Mesodermal cell (in vitro differentiated cells): ENCODE measurements around the gene OTX2.

ENCODE experiments used
- H3K27ac ChIP-seq: 2 replicates; pipeline ENCODE4 v1.7.0; 2013; ENCODE audit warnings: mild to moderate bottlenecking, low read depth, low read length, moderate library complexity; ENCODE audit not compliant: severe bottlenecking
- H3K36me3 ChIP-seq: 2 replicates; pipeline ENCODE4 v1.7.1; 2013; ENCODE audit warnings: mild to moderate bottlenecking, low read length, moderate library complexity; ENCODE audit not compliant: control insufficient read depth, insufficient read depth
- H3K4me1 ChIP-seq: one replicate; pipeline ENCODE4 v1.7.1; 2013; ENCODE audit warnings: mild to moderate bottlenecking, low read length; ENCODE audit not compliant: insufficient read depth, control insufficient read depth, poor library complexity, severe bottlenecking
- H3K4me3 ChIP-seq: 2 replicates; pipeline ENCODE4 v1.7.0; 2013; ENCODE audit warnings: low read length, control low read depth, mild to moderate bottlenecking; ENCODE audit not compliant: insufficient read depth, poor library complexity, severe bottlenecking; ENCODE audit errors: extremely low read depth
- H3K9me3 ChIP-seq: 2 replicates; pipeline ENCODE4 v1.7.1; 2013; ENCODE audit warnings: mild to moderate bottlenecking, low read length, moderate library complexity; ENCODE audit not compliant: control insufficient read depth
- WGBS, 2 experiments: methylation state at CpG; one replicate each; pipeline ENCODE4 v1.1.5; 2013; ENCODE audit warnings: missing lambda C conversion rate in 2 of 2; ENCODE audit not compliant: insufficient coverage in 2 of 2; 5-methylcytosine and 5-hydroxymethylcytosine counted together

Gene OTX2

DNA sequence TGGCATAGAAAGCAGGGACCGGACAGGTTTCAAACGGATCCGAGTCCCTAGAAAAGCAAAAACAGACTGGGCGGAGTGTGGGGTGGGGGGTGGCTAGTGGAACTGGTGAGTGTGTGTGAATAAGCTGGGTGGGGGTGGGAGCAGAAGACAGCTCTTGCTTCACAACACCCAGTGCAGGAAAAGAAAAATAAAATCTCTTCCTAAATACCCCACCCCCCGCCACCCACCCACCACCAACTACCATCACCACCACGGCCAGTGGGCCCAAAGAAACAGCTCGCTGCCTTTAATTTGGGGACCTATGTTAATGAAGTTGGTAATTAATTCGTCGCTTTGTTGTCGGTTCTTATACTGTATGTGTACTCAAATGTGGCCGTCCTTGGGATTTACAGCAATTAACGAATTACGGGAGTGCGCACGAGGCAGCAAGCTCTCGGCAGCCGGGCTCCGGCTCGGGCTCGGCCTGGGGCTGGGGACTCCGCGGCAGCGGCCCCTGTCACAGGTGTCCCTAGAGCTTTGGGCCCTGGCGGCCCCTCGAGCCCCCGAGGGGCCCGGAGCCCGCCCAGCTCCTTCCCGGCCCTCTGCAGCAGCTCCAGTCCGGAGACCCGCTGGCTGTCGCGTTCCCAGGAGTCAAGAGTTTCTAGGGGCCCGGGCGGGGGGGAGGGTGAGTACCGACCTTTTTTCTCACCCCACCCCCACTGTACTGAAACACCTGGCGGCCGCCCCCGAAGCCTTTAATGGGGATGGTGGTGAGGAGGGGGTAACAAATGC is 1.5 kb upstream of the OTX2 start:
- Histone ChIP-seq H3K36me3 (no peaks in the 10 kb centered on the region), H3K27ac (no peak overlapping the region), H3K4me3 (no peak overlapping the region), H3K4me1 (peaks cover 18% of the 10 kb centered on the region), H3K9me3 (no peaks in the 10 kb centered on the region)
- WGBS, 2 experiments: 1% methylated on average over 14 to 15 of the region's 39 CpGs

GRCh38 chr14:56810836-56811592 is 735 bp upstream of the OTX2 start:
- H3K27ac ChIP-seq: no peak overlapping the region
- peaks cover 18% of the 10 kb centered on the region for H3K4me1 ChIP-seq
- H3K9me3 ChIP-seq: no peaks in the 10 kb centered on the region
- H3K36me3 ChIP-seq: no peaks in the 10 kb centered on the region
- 1 to 3% methylated on average over 16 to 23 of the region's 31 CpGs for WGBS, 2 experiments
- H3K4me3 ChIP-seq: no peak overlapping the region

DNA sequence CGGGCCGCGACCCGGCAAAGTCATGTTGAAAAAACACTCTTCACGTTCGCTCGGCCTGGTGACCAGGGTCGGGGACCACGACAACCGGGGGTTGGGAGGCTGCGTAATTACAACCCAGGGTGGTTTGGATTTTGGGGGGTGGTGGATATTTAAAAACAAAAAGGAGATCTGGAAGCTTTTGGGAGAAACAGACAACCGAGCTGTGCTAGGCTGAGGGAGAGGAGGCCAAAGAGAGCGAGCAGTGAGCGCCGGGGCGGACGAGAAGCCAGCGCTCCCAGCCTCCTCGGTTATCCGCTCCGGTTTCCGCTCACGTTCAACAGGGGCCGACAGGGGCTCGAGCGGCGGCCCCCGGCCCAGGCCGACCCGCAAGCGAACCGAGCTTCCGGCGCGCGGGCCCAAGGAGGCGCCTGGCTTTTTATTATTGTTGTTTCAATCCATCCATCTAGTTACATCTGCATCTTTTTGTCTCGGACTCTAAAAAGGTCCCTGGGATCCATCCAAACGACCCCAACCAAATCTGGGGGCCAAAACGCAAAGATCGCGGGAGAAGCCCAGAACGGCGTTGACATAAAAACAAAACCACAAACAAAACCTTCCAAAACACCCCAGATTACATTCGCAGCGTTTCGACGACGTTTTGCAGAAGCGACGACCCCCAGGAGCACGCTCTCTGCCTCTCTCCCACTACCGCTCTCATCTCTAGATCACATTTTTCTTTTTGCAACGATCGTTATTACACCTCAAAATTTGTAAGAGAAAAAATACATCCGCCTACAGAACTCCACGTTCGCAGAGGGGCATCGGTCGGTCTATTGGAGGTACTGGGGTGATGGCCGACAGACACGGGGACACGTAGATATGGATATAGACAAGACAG is 771 bp downstream of the OTX2 start:
- WGBS, 2 experiments: 0 to 1% methylated on average over 37 to 43 of the region's 63 CpGs
- H3K4me3 ChIP-seq: peak overlapping the region; percentile 28
- no peak overlapping the region for H3K27ac ChIP-seq

DNA sequence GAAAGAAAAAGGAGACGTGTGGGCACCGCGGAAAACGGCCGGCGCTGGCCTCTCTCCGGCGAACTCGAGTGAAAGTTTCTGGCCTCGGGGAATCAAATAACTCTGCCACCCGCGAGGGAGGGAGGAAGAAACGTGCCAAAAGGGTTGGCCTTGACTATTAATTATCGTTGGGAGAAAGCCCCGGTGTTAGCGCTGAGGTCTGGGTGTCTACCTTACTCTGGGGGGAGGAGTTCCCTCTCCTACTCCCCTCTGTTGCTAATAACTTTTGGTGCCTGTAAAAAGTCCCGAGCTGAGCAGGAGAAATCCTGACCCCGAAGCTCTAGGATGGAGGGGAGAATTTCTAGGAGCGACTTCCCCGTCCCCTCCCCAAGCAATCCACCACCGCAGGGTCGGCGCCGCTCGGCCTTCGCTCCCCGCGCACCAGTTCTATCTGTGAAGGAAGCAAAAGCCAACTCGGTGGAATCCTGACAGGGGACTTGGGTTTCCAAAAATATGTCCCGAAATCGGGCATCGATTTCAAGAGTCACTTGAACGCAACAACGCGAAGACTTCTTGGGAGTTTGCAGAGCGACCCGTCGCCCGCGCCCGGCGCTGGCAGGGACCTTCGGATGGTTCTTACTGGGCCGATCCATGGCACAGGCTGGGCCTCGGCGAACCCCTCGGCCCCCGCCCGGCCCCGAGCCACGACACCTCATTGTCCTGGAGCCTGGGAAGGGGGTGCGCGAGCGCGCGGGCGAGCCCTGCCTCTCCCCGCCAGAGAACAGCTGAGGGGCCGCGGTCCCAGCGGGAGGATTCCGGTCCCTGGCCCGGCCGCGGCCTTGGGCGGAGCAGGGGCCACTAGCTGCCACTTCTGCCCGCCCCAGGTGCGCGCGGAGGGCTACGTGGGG is 1.7 kb downstream of the OTX2 start:
- Histone ChIP-seq H3K27ac (no peak overlapping the region), H3K4me1 (peaks cover 26% of the 10 kb centered on the region), H3K36me3 (no peaks in the 10 kb centered on the region), H3K4me3 (peak overlapping the region; percentile 28), H3K9me3 (no peaks in the 10 kb centered on the region)
- 0% methylated on average over 61 of the region's 71 CpGs for WGBS, 2 experiments

More for the DNA sequence above, 771 bp downstream of the OTX2 start:
- no peaks in the 10 kb centered on the region for H3K9me3 ChIP-seq
- peaks cover 26% of the 10 kb centered on the region for H3K4me1 ChIP-seq
- no peaks in the 10 kb centered on the region for H3K36me3 ChIP-seq

- Histone ChIP-seq H3K36me3 (no peaks in the 10 kb centered on the region), H3K9me3 (no peaks in the 10 kb centered on the region), H3K27ac (no peak overlapping the region), H3K4me1 (peaks cover 26% of the 10 kb centered on the region), H3K4me3 (peak overlapping the region; percentile 28)
- 0% methylated on average over 11 to 13 of the region's 16 CpGs for WGBS, 2 experiments
Measured at GRCh38 chr14:56808110-56808382, 2.2 kb downstream of the OTX2 start.

DNA sequence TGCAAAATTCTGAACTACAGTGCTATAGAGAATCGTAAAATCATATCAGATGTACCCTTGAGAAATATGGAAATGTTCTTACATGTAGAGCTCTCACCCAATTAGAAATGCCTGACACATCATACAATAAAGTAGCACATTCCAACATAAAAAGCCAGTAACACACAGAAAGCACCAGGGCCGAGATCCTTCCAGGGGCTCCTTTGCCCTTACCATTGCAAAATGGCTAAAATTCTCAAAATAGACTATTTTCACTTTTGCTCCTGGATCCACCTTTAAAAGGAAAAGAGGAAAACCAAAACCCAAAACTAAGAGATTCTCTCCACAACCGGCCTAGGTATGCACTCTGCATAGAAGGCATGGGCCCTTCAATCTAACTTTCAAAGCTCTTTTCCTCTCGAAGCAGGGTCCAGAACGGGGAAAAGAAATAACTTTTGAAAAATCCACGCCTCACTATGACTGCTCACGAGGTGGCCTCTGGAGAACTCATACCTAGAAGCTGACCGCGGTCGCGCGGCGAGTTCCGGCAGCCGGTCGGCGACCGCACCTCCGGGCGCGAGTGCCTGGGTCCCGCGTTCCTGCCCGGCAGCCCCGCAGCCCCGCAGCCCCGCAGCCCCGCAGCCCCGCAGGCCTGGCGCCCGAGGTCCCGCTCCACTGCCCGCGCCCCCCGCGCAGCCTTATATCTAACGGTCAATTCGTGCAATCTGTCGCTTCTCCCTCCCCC is 2.7 kb downstream of the OTX2 start:
- H3K27ac ChIP-seq: no peak overlapping the region
- 1% methylated on average over 34 to 35 of the region's 39 CpGs for WGBS, 2 experiments
- no peaks in the 10 kb centered on the region for H3K9me3 ChIP-seq
- H3K4me1 ChIP-seq: peaks cover 26% of the 10 kb centered on the region
- H3K36me3 ChIP-seq: no peaks in the 10 kb centered on the region
- H3K4me3 ChIP-seq: peak overlapping the region; percentile 28

DNA sequence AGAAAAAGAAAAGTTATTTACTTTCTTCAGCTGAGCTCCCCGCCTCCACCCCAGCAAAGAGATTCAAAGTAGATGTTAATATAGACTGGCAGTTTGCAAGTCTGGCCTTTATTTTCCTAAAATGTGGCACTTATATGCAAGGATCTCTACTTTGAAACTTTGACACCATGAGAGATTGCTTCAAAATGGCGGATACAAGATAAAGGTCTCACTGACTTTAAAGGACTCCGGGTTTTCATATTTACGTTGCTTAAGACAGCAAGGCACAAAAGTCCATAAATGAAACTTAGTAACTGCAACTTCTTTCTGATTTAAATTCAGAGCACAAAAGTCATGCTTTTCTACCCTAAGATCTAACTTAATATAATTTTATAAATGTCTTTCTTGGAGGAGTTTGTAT is 3.5 kb downstream of the OTX2 start:
- Histone ChIP-seq H3K27ac (no peak overlapping the region), H3K9me3 (no peaks in the 10 kb centered on the region), H3K4me3 (no peak overlapping the region), H3K4me1 (peaks cover 26% of the 10 kb centered on the region), H3K36me3 (no peaks in the 10 kb centered on the region)
- 9 to 14% methylated on average over 3 of the region's 4 CpGs for WGBS, 2 experiments

DNA sequence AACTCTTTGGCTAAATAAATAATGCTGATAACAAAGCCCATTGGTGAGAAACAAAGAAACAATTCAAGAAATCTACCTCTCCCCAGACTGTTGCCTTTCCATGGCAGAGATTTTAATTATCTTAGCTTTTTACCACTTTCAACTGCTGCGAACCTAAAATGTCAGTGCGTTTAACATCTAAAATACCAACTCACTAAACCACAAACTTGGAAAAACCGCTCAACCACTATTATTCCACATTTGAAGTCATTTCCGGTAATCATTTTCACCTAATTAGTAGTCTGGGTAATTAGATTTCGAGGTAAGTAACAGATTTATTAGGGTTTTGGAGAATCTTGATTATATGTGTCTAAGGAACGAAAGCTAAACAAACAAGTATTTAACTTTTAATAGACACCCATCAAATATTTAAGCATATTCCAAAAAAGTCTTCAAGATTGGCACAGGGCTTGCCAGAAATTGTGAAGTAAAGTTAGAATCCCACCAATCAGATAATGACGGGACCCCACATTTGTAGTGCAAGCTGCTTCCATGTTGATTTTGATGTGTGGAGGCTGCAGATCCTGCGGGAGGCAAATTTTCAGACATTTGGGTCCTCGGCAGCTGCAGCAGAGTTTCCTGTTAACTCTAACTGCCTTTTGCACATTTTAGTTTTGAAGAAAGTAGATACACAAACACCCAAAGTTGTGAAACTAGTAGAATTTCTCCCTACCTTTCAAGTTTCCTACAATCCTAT is 4.1 kb downstream of the OTX2 start:
- H3K27ac ChIP-seq: no peak overlapping the region
- 6 to 8% methylated on average over 2 to 3 of the region's 9 CpGs for WGBS, 2 experiments
- H3K4me1 ChIP-seq: peaks cover 26% of the 10 kb centered on the region
- no peaks in the 10 kb centered on the region for H3K9me3 ChIP-seq
- H3K4me3 ChIP-seq: no peak overlapping the region
- no peaks in the 10 kb centered on the region for H3K36me3 ChIP-seq

- no peaks in the 10 kb centered on the region for H3K36me3 ChIP-seq
- peaks cover 26% of the 10 kb centered on the region for H3K4me1 ChIP-seq
- H3K9me3 ChIP-seq: no peaks in the 10 kb centered on the region
- WGBS, 2 experiments: 0 to 2% methylated on average over 11 to 12 of the region's 18 CpGs
- H3K27ac ChIP-seq: no peak overlapping the region
- H3K4me3 ChIP-seq: peak overlapping the region; percentile 9
Measured at GRCh38 chr14:56805201-56805991, 4.9 kb downstream of the OTX2 start.
